Neural cell (in vitro differentiated cells): ENCODE data around the gene KEL.

Experiments
- EP300 ChIP-seq: fragments of 450-650 bp; conservative IDR thresholded peaks from 2 replicates; pipeline ENCODE4 v1.6.1; 2014; ENCODE audit warnings: antibody characterized with exemption, mild to moderate bottlenecking, moderate library complexity; ENCODE audit not compliant: poor library complexity, severe bottlenecking
- EZH2 ChIP-seq: fragments of 200-600, 300-800 bp; shearing (Covaris generic), sonication (generic); IDR thresholded peaks from 2 replicates; pipeline ENCODE4 v1.6.1; 2014; ENCODE audit warnings: antibody characterized with exemption, low read length, borderline replicate concordance, mild to moderate bottlenecking; ENCODE audit not compliant: insufficient read depth, poor library complexity, severe bottlenecking
- MXI1 ChIP-seq: fragments of 450-650 bp; conservative IDR thresholded peaks from 2 replicates; pipeline ENCODE4 v1.6.1; 2014; ENCODE audit warnings: antibody characterized with exemption, mild to moderate bottlenecking; ENCODE audit not compliant: poor library complexity, severe bottlenecking
- POLR2AphosphoS5 ChIP-seq: IDR thresholded peaks from 2 replicates; pipeline ENCODE4 v1.6.1; 2012
- RAD21 ChIP-seq: fragments of 450-650 bp; conservative IDR thresholded peaks from 2 replicates; pipeline ENCODE4 v1.6.1; 2014; ENCODE audit warnings: antibody characterized with exemption, mild to moderate bottlenecking, moderate library complexity
- SMC3 ChIP-seq: fragments of 450-650 bp; conservative IDR thresholded peaks from 2 replicates; pipeline ENCODE4 v1.6.1; 2014; ENCODE audit warnings: antibody characterized with exemption, mild to moderate bottlenecking, moderate library complexity; ENCODE audit not compliant: poor library complexity
- TAF1 ChIP-seq: IDR thresholded peaks from 2 replicates; pipeline ENCODE4 v1.6.1; 2012; ENCODE audit warnings: low read depth
- TF ChIP-seq, protein P1 (sequence below): fragments of 450-650 bp; IDR thresholded peaks from 2 replicates; pipeline ENCODE4 v1.5.1; 2014; ENCODE audit warnings: antibody characterized with exemption, mild to moderate bottlenecking, moderate library complexity; ENCODE audit not compliant: poor library complexity, severe bottlenecking

DNA sequence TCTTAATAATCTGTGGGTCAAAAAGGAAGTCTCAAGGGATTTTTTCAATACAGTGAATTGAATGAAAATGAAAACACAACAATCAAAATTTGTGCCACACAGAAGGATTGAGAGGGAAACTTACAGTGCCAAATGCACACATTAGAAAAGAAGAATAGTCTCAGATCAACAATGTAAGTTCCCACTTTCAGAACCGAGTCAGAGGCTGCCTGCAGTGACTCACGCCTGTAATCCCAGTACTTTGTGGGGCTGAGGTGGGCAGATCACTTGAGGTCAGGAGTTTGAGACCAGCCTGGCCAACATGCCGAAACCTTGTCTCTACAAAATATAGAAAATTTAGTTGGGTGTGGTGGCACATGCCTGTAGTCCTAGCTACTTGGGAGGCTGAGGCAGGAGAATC is 12.5 kb upstream of the KEL start:
- TF ChIP-seq, protein P1, sequence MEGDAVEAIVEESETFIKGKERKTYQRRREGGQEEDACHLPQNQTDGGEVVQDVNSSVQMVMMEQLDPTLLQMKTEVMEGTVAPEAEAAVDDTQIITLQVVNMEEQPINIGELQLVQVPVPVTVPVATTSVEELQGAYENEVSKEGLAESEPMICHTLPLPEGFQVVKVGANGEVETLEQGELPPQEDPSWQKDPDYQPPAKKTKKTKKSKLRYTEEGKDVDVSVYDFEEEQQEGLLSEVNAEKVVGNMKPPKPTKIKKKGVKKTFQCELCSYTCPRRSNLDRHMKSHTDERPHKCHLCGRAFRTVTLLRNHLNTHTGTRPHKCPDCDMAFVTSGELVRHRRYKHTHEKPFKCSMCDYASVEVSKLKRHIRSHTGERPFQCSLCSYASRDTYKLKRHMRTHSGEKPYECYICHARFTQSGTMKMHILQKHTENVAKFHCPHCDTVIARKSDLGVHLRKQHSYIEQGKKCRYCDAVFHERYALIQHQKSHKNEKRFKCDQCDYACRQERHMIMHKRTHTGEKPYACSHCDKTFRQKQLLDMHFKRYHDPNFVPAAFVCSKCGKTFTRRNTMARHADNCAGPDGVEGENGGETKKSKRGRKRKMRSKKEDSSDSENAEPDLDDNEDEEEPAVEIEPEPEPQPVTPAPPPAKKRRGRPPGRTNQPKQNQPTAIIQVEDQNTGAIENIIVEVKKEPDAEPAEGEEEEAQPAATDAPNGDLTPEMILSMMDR: no peak
- TF ChIP-seq POLR2AphosphoS5 (no peak), EZH2 (no peak), RAD21 (no peak), MXI1 (no peak), EP300 (no peak), SMC3 (no peak), TAF1 (no peak)
